HFF-Myc (cell line): ENCODE measurements around the gene SFMBT1.

ENCODE experiments used
- DNase-seq: peaks from one replicate; pipeline ENCODE4 v3.0.0-alpha.2; 2011; ENCODE audit warnings: low read depth; ENCODE audit errors: extremely low read depth
- H3K4me3 ChIP-seq: replicated peaks from 2 replicates; pipeline ENCODE4 v1.5.1; 2011; ENCODE audit warnings: low read depth, mild to moderate bottlenecking, control low read depth, low read length
- CTCF ChIP-seq: IDR thresholded peaks from 2 replicates; pipeline ENCODE4 v1.5.1; 2012; ENCODE audit warnings: mild to moderate bottlenecking, low read depth, low read length, control low read depth; ENCODE audit errors: missing control alignments

SFMBT1 gene

DNA sequence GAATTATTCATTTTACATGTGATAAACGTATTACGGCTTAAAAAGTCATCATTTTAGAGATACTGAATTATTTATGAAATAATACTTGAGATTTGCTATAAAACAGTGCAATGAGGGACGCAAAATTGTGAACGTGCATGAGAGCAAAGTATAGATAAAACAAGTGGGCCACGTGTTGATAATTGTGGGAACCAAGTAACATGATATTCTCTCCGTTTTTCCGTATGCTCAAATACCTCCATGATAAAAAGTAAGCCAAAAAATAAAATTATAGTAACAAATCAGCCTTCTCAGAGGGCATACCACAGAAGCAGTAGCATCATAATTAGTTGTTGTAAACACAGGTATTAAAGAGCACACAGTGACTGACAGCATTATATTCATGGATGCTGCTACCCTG is 42.6 kb downstream of the SFMBT1 start:
- TF ChIP-seq CTCF: no peak
- no peak for DNase-seq
- no peak overlapping the region for H3K4me3 ChIP-seq

GRCh38 chr3:52998771-52999513 is 46.9 kb downstream of the SFMBT1 start:
- DNase-seq: no peak
- TF ChIP-seq CTCF: no peak
- no peak overlapping the region for H3K4me3 ChIP-seq

DNA sequence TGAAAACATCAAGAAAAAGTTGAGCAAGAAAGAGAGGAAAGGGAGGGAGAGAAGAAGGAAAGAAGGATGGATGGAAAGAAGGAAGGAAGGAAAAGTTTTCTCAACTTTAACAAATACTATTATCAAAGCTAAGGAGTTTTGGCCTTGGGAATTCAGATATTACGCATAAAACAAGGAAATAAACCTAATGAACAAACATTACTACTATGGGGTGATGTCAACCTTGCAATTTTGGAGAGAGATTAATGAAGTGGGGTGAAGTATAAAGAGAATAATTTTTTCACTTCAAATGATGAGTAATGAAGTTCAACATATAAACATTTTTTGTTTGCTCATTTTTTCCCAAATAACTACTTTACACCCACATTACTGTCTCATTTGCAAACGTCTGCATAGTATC is 55.2 kb downstream of the SFMBT1 start:
- H3K4me3 ChIP-seq: no peak overlapping the region
- no peak for TF ChIP-seq CTCF
- no peak for DNase-seq

DNA sequence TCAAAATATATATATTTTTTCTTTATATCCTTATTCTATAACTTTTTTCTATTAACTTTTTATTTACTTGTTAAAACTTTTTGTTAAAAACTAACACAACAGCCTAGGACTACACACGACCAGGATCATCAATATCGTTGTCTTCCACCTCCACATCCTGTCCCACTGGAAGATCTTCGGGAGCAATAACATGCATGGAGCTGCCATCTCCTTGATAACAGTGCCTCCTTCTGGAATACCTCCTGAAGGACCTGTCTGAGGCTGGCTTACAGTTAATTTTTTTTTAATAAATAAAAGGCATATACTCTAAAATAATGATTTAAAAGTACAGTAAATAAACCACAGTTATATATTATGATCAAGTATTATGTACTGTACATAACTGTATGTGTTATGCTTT is 58.9 kb downstream of the SFMBT1 start:
- no peak overlapping the region for H3K4me3 ChIP-seq
- peak; percentile 4 for DNase-seq
- TF ChIP-seq CTCF: peak; percentile 23

- DNase-seq: no peak
- TF ChIP-seq CTCF: no peak
- H3K4me3 ChIP-seq: no peak overlapping the region
Measured at GRCh38 chr3:52986049-52986448, 59.8 kb downstream of the SFMBT1 start.

DNA sequence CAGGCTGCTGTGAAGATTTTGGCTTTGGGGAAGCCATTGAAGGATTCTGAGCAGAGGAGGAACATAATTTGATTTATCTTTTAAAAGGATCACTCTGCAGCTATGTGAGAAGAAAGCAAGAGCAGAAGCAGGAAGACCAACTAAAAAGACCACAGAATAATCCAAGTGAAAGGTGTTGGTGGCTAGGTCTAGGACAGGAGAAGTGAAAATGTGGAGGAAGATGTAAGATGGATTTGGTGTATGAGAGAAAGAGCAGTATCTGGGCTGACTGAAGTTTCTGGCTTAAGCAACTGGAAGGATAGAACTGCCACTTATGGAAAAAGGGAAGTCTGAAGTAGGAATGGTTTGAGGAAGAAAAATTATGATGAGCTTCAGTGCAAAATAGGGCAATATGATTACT is 62.0 kb downstream of the SFMBT1 start:
- no peak for DNase-seq
- no peak for TF ChIP-seq CTCF
- no peak overlapping the region for H3K4me3 ChIP-seq

- no peak for TF ChIP-seq CTCF
- no peak for DNase-seq
Measured at GRCh38 chr3:52983336-52983807, 62.5 kb downstream of the SFMBT1 start.

More at GRCh38 chr3:52983336-52983807, 62.5 kb downstream of the SFMBT1 start:
- no peak overlapping the region for H3K4me3 ChIP-seq
